GM18520 (cell line): ENCODE measurements around the gene INPPL1.
"Not testable (repeated sequence)": the region's sequence is repeated elsewhere in the genome, so short reads cannot be mapped to it uniquely, and the experiment has no call there.

Experiments
- ATAC-seq: cut with Tn5 transposase; IDR thresholded peaks from one replicate; pipeline ENCODE4 v1.9.1; 2021; ENCODE audit not compliant: unreplicated experiment

INPPL1 gene

GRCh38 chr11:72242141-72242540 is 17.6 kb downstream of the INPPL1 start:
- ATAC-seq: no peak

GRCh38 chr11:72243173-72244059 is 18.8 kb downstream of the INPPL1 start:
- ATAC-seq: no peak

- ATAC-seq: no peak
Observed at GRCh38 chr11:72244060-72244360, 19.4 kb downstream of the INPPL1 start, which contains the start of gene PHOX2A. TSS of gene PHOX2A (minus strand) at chr11:72244176. CDS start at chr11:72244004, 172 bp downstream.

- no peak for ATAC-seq
Observed at GRCh38 chr11:72244361-72245262, 20.0 kb downstream of the INPPL1 start.

- ATAC-seq: no peak
Observed at GRCh38 chr11:72245263-72245816, 20.8 kb downstream of the INPPL1 start.

GRCh38 chr11:72247584-72247983 is 23.0 kb downstream of the INPPL1 start:
- no peak for ATAC-seq

- ATAC-seq: no peak
Observed at GRCh38 chr11:72249961-72250360, 25.4 kb downstream of the INPPL1 start.

- no peak for ATAC-seq
Observed at GRCh38 chr11:72250661-72251464, 26.3 kb downstream of the INPPL1 start.

GRCh38 chr11:72251614-72252013 is 27.0 kb downstream of the INPPL1 start:
- no peak for ATAC-seq

- ATAC-seq: no peak
Observed at GRCh38 chr11:72253392-72253791, 28.8 kb downstream of the INPPL1 start.

- no peak for ATAC-seq
Observed at GRCh38 chr11:72254299-72254993, 29.9 kb downstream of the INPPL1 start.

GRCh38 chr11:72257570-72257969 is 33.0 kb downstream of the INPPL1 start:
- no peak for ATAC-seq

GRCh38 chr11:72259490-72259889 is 34.9 kb downstream of the INPPL1 start:
- no peak for ATAC-seq

- ATAC-seq: no peak
Observed at GRCh38 chr11:72260574-72260973, 36.0 kb downstream of the INPPL1 start.

GRCh38 chr11:72263361-72263760 is 38.8 kb downstream of the INPPL1 start:
- ATAC-seq: no peak

- no peak for ATAC-seq
Observed at GRCh38 chr11:72265951-72266350, 41.4 kb downstream of the INPPL1 start.

GRCh38 chr11:72266960-72267359 is 42.4 kb downstream of the INPPL1 start:
- not testable (repeated sequence) for ATAC-seq

- ATAC-seq: no peak
Observed at GRCh38 chr11:72267956-72268617, 43.5 kb downstream of the INPPL1 start.

GRCh38 chr11:72271980-72272379 is 47.4 kb downstream of the INPPL1 start:
- ATAC-seq: no peak

GRCh38 chr11:72274435-72274834 is 49.9 kb downstream of the INPPL1 start:
- no peak for ATAC-seq
